H1 (cell line): ENCODE data around the gene STAG1. TPM values are rescaled to one million over a fixed set of nuclear protein-coding genes. Genes with fewer than 3 reads are reported as not detected.

ENCODE experiments used
- MAX ChIP-seq: IDR thresholded peaks from 2 replicates; pipeline ENCODE4 v1.6.1; 2012; ENCODE audit warnings: inconsistent platforms
- polyA plus RNA-seq, 7 experiments: library from polyadenylated mRNA; depleted of rRNA in 3 of 7; stranded (reverse) in 5 of 7; unstranded in 2 of 7; fragments of >200 nt in 5 of 7; fragments of 200-250 nt in 2 of 7; gene quantifications; 1 replicate in 5 of 7; 2 replicates in 1 of 7; 4 replicates in 1 of 7; pipeline versions ENCODE4 v1.2.1 to v1.2.3, GENCODE V29; 2011 to 2013; ENCODE audit warnings: missing spikeins in 2 of 7, mixed read lengths in 2 of 7
- total RNA-seq: library from RNA; stranded (reverse); fragmentation: NEBNext Ultra II Directional; extraction: Animal tissue kit (Norgen Biotek cat#: 25700); gene quantifications from 2 replicates; pipeline ENCODE4 v1.2.1, GENCODE V29; 2021
- TF ChIP-seq, protein P1 (sequence below): fragments of 300-600 bp; sonication (generic); IDR thresholded peaks from 2 replicates; pipeline ENCODE4 v1.7.1; 2012; ENCODE audit warnings: low read length, moderate library complexity, mild to moderate bottlenecking, inconsistent platforms; ENCODE audit not compliant: insufficient replicate concordance

The STAG1 gene
- total and polyA plus RNA-seq, 2 of the 8 experiments (the other 6 are each of a cell fraction or from before 2014, with no cell fraction given): 4.6 to 23.4 TPM

GRCh38 chr3:136657526-136657925 is 94.7 kb downstream of the STAG1 start (continued):
- TF ChIP-seq, protein P1, sequence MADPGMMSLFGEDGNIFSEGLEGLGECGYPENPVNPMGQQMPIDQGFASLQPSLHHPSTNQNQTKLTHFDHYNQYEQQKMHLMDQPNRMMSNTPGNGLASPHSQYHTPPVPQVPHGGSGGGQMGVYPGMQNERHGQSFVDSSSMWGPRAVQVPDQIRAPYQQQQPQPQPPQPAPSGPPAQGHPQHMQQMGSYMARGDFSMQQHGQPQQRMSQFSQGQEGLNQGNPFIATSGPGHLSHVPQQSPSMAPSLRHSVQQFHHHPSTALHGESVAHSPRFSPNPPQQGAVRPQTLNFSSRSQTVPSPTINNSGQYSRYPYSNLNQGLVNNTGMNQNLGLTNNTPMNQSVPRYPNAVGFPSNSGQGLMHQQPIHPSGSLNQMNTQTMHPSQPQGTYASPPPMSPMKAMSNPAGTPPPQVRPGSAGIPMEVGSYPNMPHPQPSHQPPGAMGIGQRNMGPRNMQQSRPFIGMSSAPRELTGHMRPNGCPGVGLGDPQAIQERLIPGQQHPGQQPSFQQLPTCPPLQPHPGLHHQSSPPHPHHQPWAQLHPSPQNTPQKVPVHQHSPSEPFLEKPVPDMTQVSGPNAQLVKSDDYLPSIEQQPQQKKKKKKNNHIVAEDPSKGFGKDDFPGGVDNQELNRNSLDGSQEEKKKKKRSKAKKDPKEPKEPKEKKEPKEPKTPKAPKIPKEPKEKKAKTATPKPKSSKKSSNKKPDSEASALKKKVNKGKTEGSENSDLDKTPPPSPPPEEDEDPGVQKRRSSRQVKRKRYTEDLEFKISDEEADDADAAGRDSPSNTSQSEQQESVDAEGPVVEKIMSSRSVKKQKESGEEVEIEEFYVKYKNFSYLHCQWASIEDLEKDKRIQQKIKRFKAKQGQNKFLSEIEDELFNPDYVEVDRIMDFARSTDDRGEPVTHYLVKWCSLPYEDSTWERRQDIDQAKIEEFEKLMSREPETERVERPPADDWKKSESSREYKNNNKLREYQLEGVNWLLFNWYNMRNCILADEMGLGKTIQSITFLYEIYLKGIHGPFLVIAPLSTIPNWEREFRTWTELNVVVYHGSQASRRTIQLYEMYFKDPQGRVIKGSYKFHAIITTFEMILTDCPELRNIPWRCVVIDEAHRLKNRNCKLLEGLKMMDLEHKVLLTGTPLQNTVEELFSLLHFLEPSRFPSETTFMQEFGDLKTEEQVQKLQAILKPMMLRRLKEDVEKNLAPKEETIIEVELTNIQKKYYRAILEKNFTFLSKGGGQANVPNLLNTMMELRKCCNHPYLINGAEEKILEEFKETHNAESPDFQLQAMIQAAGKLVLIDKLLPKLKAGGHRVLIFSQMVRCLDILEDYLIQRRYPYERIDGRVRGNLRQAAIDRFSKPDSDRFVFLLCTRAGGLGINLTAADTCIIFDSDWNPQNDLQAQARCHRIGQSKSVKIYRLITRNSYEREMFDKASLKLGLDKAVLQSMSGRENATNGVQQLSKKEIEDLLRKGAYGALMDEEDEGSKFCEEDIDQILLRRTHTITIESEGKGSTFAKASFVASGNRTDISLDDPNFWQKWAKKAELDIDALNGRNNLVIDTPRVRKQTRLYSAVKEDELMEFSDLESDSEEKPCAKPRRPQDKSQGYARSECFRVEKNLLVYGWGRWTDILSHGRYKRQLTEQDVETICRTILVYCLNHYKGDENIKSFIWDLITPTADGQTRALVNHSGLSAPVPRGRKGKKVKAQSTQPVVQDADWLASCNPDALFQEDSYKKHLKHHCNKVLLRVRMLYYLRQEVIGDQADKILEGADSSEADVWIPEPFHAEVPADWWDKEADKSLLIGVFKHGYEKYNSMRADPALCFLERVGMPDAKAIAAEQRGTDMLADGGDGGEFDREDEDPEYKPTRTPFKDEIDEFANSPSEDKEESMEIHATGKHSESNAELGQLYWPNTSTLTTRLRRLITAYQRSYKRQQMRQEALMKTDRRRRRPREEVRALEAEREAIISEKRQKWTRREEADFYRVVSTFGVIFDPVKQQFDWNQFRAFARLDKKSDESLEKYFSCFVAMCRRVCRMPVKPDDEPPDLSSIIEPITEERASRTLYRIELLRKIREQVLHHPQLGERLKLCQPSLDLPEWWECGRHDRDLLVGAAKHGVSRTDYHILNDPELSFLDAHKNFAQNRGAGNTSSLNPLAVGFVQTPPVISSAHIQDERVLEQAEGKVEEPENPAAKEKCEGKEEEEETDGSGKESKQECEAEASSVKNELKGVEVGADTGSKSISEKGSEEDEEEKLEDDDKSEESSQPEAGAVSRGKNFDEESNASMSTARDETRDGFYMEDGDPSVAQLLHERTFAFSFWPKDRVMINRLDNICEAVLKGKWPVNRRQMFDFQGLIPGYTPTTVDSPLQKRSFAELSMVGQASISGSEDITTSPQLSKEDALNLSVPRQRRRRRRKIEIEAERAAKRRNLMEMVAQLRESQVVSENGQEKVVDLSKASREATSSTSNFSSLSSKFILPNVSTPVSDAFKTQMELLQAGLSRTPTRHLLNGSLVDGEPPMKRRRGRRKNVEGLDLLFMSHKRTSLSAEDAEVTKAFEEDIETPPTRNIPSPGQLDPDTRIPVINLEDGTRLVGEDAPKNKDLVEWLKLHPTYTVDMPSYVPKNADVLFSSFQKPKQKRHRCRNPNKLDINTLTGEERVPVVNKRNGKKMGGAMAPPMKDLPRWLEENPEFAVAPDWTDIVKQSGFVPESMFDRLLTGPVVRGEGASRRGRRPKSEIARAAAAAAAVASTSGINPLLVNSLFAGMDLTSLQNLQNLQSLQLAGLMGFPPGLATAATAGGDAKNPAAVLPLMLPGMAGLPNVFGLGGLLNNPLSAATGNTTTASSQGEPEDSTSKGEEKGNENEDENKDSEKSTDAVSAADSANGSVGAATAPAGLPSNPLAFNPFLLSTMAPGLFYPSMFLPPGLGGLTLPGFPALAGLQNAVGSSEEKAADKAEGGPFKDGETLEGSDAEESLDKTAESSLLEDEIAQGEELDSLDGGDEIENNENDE: no peak
- TF ChIP-seq MAX: no peak
